ENCODE results near the gene HRH1. TPM values are rescaled to one million over a fixed set of nuclear protein-coding genes. Genes with fewer than 3 reads are reported as not detected.

HRH1 gene
- total RNA-seq, 1 experiment from 2014 or later, result 1.3 TPM

DNA sequence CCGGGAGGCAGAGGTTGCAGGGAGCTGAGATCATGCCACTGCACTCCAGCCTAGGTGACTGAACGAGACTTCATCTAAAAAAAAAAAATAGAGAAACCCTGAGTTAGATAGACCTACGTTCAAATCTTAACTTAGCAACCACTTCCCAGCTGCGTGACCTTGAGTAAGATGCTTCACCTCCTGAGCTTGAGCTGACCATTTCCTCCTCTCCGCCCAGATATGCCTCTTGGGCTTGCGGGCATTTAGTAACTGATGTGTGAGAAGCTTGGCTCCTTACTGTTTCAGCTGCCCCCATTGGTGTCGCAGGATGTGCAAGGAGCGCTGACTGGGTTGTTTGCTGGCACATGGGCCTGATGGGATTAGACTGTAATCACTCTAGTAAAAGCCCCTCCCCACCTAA, 91.0 kb downstream of the HRH1 start:
- Histone ChIP-seq H3K27me3 (replicated peaks; ENCODE audit: control insufficient read depth, insufficient read depth, low read length) (no peaks in the 10 kb centered on the region), H3K4me1 (peaks cover 4% of the 10 kb centered on the region; the same call in 1 of the 2 replicates), H3K9me3 (no peaks in the 10 kb centered on the region), H3K4me3 (ENCODE audit: low read depth, low read length) (no peak overlapping the region), H3K36me3 (ENCODE audit: control insufficient read depth, insufficient read depth, low read length) (no peaks in the 10 kb centered on the region)
- H3K36me3 Mint-ChIP-seq (ENCODE audit: insufficient read depth, unreplicated experiment), result no peaks in the 10 kb centered on the region
- CTCF ChIA-PET, result no interaction called here
- no peak for DNase-seq
- POLR2A ChIA-PET, result no interaction called here
- TF ChIP-seq, protein P1, sequence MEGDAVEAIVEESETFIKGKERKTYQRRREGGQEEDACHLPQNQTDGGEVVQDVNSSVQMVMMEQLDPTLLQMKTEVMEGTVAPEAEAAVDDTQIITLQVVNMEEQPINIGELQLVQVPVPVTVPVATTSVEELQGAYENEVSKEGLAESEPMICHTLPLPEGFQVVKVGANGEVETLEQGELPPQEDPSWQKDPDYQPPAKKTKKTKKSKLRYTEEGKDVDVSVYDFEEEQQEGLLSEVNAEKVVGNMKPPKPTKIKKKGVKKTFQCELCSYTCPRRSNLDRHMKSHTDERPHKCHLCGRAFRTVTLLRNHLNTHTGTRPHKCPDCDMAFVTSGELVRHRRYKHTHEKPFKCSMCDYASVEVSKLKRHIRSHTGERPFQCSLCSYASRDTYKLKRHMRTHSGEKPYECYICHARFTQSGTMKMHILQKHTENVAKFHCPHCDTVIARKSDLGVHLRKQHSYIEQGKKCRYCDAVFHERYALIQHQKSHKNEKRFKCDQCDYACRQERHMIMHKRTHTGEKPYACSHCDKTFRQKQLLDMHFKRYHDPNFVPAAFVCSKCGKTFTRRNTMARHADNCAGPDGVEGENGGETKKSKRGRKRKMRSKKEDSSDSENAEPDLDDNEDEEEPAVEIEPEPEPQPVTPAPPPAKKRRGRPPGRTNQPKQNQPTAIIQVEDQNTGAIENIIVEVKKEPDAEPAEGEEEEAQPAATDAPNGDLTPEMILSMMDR (IDR thresholded peaks at IDR 0.05; ENCODE audit: insufficient read depth in 1 of 2, low read depth in 1 of 2, low read length in 1 of 2, severe bottlenecking in 1 of 2, unreplicated experiment in 1 of 2), result no peak
- intact Hi-C loops (cut with micrococcal nuclease; ENCODE audit: unreplicated experiment), result no loop called here
- H3K27me3 Mint-ChIP-seq (ENCODE audit: insufficient read depth, unreplicated experiment), result no peaks in the 10 kb centered on the region
- no peak overlapping the region for H3K4me3 Mint-ChIP-seq (ENCODE audit: unreplicated experiment)
- BruUV-seq (replicated peaks), result no TSS peak
- H3K9me3 Mint-ChIP-seq (ENCODE audit: unreplicated experiment), result no peaks in the 10 kb centered on the region
- peaks cover 4% of the 10 kb centered on the region for H3K4me1 Mint-ChIP-seq (ENCODE audit: low read depth, unreplicated experiment)
- no peak overlapping the region for H3K27ac Mint-ChIP-seq (ENCODE audit: unreplicated experiment)

DNA sequence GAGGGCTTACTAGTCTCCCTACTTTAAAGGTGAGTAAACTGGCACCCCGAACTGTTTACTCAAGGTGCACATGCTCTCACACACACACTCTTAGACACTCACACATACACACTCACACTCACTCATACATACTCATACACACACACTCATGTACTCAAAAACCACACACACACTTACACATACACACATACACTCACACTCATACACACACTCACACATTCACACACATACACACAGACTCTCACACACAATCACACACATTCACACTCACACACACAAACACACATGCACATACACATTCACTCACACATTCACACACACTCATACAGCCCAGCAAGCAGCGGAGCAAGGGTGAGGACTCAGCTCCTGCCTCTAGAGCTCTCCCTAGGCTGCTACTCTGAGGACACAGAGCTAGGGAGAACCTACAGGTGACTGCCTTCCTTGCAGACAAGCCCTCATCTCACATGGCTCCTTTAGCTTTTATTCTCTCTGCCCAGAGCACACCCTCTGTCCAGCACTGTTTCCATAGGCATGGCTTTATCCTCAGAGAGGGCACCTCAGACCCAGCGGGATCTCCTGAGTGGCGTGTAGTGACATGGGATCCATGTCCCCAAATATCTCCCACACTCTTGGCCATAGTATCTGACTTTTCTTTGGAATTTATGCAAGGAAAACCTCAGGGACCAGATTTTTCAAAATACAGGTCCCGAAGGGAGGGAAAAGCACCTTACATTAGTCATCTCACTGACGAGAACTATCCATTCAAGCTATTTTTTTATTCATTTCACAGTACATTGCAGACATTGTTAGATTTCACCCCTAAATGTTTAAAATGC, 91.8 kb downstream of the HRH1 start:
- Mint-ChIP-seq H3K4me3 (ENCODE audit: unreplicated experiment) (no peak overlapping the region), H3K4me1 (ENCODE audit: low read depth, unreplicated experiment) (no peaks in the 10 kb centered on the region), H3K9me3 (ENCODE audit: unreplicated experiment) (no peaks in the 10 kb centered on the region), H3K27ac (ENCODE audit: unreplicated experiment) (no peak overlapping the region), H3K27me3 (ENCODE audit: insufficient read depth, unreplicated experiment) (no peaks in the 10 kb centered on the region), H3K36me3 (ENCODE audit: insufficient read depth, unreplicated experiment) (no peaks in the 10 kb centered on the region)
- DNase-seq, result no peak
- POLR2A ChIA-PET, result no interaction called here
- no peaks in the 10 kb centered on the region for H3K27me3 ChIP-seq (replicated peaks; ENCODE audit: control insufficient read depth, insufficient read depth, low read length)
- H3K4me1 ChIP-seq, result peaks cover 4% of the 10 kb centered on the region; the same call in 1 of the 2 replicates
- no peaks in the 10 kb centered on the region for H3K36me3 ChIP-seq (ENCODE audit: control insufficient read depth, insufficient read depth, low read length)
- H3K4me3 ChIP-seq (ENCODE audit: low read depth, low read length), result no peak overlapping the region
- TF ChIP-seq, protein P1 (IDR thresholded peaks at IDR 0.05; ENCODE audit: insufficient read depth in 1 of 2, low read depth in 1 of 2, low read length in 1 of 2, severe bottlenecking in 1 of 2, unreplicated experiment in 1 of 2), result no peak
- CTCF ChIA-PET, result no interaction called here
- no TSS peak for BruUV-seq (replicated peaks)
- intact Hi-C loops (cut with micrococcal nuclease; ENCODE audit: unreplicated experiment), result no loop called here
- H3K9me3 ChIP-seq, result no peaks in the 10 kb centered on the region

DNA sequence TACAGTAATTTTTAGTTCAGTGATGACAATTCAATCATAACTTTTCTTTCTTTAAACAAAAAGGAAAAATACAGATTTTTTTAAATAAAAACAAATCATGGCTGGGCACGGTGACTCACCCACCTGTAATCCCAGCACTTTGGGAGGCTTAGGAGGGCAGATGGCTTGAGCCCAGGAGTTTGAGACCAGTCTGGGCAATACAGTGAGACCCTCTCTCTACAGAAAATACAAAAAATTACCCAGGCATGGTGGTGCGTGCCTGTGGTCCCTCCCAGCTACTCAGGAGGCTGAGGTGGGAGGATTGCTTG, 92.3 kb downstream of the HRH1 start:
- no peak for DNase-seq
- Mint-ChIP-seq H3K4me3 (ENCODE audit: unreplicated experiment) (no peak overlapping the region), H3K36me3 (ENCODE audit: insufficient read depth, unreplicated experiment) (no peaks in the 10 kb centered on the region), H3K27me3 (ENCODE audit: insufficient read depth, unreplicated experiment) (no peaks in the 10 kb centered on the region), H3K9me3 (ENCODE audit: unreplicated experiment) (no peaks in the 10 kb centered on the region), H3K4me1 (ENCODE audit: low read depth, unreplicated experiment) (no peaks in the 10 kb centered on the region), H3K27ac (ENCODE audit: unreplicated experiment) (no peak overlapping the region)
- Histone ChIP-seq H3K9me3 (no peaks in the 10 kb centered on the region), H3K36me3 (ENCODE audit: control insufficient read depth, insufficient read depth, low read length) (no peaks in the 10 kb centered on the region), H3K27me3 (replicated peaks; ENCODE audit: control insufficient read depth, insufficient read depth, low read length) (no peaks in the 10 kb centered on the region), H3K4me3 (ENCODE audit: low read depth, low read length) (no peak overlapping the region), H3K4me1 (peaks cover 4% of the 10 kb centered on the region; the same call in 1 of the 2 replicates)
- ChIA-PET POLR2A (no interaction called here), CTCF (no interaction called here)
- intact Hi-C loops (cut with micrococcal nuclease; ENCODE audit: unreplicated experiment), result no loop called here
- TF ChIP-seq, protein P1 (IDR thresholded peaks at IDR 0.05; ENCODE audit: insufficient read depth in 1 of 2, low read depth in 1 of 2, low read length in 1 of 2, severe bottlenecking in 1 of 2, unreplicated experiment in 1 of 2), result no peak
- BruUV-seq (replicated peaks), result no TSS peak
